Right lobe of liver (tissue), 4 donors: ENCODE results near the gene CUX1.

Source experiments
- CTCF ChIP-seq, 4 donors: fragments of 200-600 bp in 3 of 4; fragments of 450-650 bp in 1 of 4; IDR thresholded peaks; one replicate each; pipeline versions ENCODE4 v1.5.1 to v1.8.0; 2016 to 2022; ENCODE audit warnings: antibody characterized with exemption in 4 of 4, mild to moderate bottlenecking in 2 of 4
- POLR2A ChIP-seq: fragments of 450-650 bp; IDR thresholded peaks from one replicate; pipeline ENCODE4 v1.6.1; 2017; ENCODE audit warnings: antibody characterized with exemption, mild to moderate bottlenecking
- donor health status: DM: no; HTN: no; CAD: no.
- donor health status: DM: no; HTN: no; CAD: no.
- donor health status: DM: no; HTN: yes; CAD: no.

- no peak for TF ChIP-seq CTCF (IDR thresholded peaks at IDR 0.05)
- TF ChIP-seq POLR2A = no peak
Observed at GRCh38 chr7:101859411-101860106, 42.1 kb downstream of the CUX1 start.
